ENCODE measurements around the gene ELFN1.

GRCh38 chr7:1703871-1704810, 34.1 kb downstream of the ELFN1 start:
- no peak for TF ChIP-seq EP300 (IDR thresholded peaks at IDR 0.05)
- TF ChIP-seq CTCF (IDR thresholded peaks at IDR 0.05) = no peak
- no peak for TF ChIP-seq POLR2A (IDR thresholded peaks at IDR 0.05)
